ENCODE measurements around the gene SEMA4D. TPM values are rescaled to one million over a fixed set of nuclear protein-coding genes. Genes with fewer than 3 reads are reported as not detected.

SEMA4D gene
- total RNA-seq, 2 experiments from 2014 or later: 370 to 391 TPM

DNA sequence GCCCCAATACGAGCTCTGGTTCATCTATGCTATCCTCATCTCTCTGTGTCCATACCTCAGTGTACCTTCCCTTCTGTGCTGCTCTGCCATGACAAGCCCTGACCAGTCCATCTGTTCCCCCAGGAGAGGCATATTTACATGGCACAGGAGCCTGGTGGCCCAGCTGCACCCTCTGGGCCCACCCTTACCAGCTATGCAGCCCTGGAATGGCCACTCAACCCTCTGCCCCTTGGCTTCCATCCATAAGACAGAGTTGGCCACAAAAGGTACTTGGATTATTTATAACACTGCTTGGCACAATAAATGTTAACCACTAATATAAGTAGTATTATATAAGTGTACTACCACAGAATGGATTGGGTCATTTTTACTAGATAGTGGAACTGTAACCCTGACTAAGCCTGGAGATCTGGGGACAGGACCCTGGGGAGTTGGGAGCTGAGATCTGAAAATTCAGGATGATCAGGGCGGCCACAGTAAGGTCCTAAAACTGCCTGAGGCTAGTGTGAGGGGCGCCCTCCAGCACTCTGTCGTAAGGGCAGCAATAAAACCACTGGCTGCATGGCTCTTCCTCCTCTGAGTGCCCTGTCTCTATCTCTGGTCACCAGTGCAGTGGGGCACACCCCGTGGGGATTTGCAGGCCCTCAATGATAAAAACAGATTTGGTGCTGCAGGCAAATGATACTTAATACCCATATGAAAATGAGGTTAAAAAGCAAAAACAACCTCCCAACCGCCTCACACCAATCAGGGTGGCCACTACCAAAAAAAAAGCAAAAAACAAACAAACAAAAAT, 65.8 kb downstream of the SEMA4D start:
- H3K36me3 Mint-ChIP-seq: peaks cover 21% of the 10 kb centered on the region

GRCh38 chr9:89430995-89431394, 66.9 kb downstream of the SEMA4D start:
- H3K9me3 Mint-ChIP-seq: no peaks in the 10 kb centered on the region
- H3K4me1 Mint-ChIP-seq: peaks cover 66% of the 10 kb centered on the region
- H3K27ac Mint-ChIP-seq: no peak overlapping the region
- ATAC-seq (ENCODE audit: low read depth) (no peak), DNase-seq (no peak)
- no peak overlapping the region for H3K4me3 Mint-ChIP-seq
- H3K27me3 Mint-ChIP-seq: no peaks in the 10 kb centered on the region
- peaks cover 18% of the 10 kb centered on the region for H3K36me3 Mint-ChIP-seq
- POLR2A ChIA-PET: interaction anchor here (0.8 to 1.5 kb wide), 2 partner anchors 9 to 118 kb away, joined by 3 read pairs; no protein-coding TSS in a partner anchor

More for the DNA sequence above, 65.8 kb downstream of the SEMA4D start:
- no peaks in the 10 kb centered on the region for H3K27me3 Mint-ChIP-seq
- peak overlapping the region; percentile 73 for H3K27ac Mint-ChIP-seq
- POLR2A ChIA-PET: interaction anchor here (1.5 kb wide), 1 partner anchor 117 kb away, joined by 3 read pairs; no protein-coding TSS in a partner anchor
- no peaks in the 10 kb centered on the region for H3K9me3 Mint-ChIP-seq
- H3K4me3 Mint-ChIP-seq: no peak overlapping the region
- ATAC-seq (ENCODE audit: low read depth) (no peak), DNase-seq (no peak)
- peaks cover 60% of the 10 kb centered on the region for H3K4me1 Mint-ChIP-seq

DNA sequence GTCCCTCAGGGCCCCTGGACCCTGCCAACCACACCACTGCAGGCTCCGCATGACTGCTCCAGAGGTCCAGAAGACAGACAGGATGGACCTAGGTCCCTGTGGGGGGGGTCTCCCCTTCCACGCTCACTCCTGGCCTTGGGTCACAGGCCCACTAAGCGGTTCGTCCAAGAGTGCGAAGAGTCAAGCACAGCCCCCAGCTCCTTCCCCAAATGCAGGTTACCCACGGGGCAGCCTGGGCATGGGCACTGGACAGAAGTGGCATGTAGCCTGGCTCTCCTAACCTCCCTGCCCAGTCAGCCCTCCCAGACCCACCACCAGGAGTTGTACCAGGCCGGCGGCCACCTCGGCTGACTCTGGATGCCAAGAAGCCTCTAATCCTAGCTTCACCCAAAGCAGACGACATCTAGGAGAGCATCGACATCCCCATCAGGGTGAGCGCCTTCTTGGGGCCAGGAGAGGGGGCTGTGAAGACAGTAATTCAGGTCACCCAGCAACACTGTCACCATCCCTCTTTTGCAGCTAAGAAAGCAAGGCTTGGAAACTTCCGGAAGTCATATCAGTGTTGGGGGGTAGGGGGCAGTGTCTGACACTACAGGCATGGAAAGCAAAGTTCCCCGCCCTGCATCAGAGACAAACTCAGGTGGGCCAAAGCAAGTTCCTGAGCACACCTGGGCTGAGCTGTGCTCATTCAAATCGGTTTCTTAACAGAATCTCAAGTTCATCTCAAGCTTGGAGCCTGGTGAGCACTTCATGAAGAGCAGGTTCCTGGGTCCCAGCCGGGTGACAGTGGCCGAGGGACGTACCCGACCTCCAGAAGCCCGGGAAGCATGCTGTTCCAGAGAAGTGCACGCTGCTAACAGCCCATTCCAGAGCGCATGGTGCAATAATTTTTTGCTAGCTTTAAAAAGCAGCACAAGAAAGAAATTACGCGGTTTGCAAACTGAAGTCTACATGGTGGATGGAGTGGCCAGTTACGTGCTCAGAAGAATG, 68.7 kb downstream of the SEMA4D start:
- peaks cover 70% of the 10 kb centered on the region for H3K4me1 Mint-ChIP-seq
- DNase-seq (no peak), ATAC-seq (ENCODE audit: low read depth) (peak; percentile 23)
- POLR2A ChIA-PET: interaction anchor here (0.6 to 1.2 kb wide), 3 partner anchors 16 to 120 kb away, joined by 3 to 6 read pairs (median 3); no protein-coding TSS in a partner anchor
- no peak overlapping the region for H3K4me3 Mint-ChIP-seq
- H3K36me3 Mint-ChIP-seq: peaks cover 20% of the 10 kb centered on the region
- no peaks in the 10 kb centered on the region for H3K9me3 Mint-ChIP-seq
- peak overlapping the region; percentile 86 for H3K27ac Mint-ChIP-seq
- no peaks in the 10 kb centered on the region for H3K27me3 Mint-ChIP-seq

GRCh38 chr9:89428222-89428761, 69.6 kb downstream of the SEMA4D start:
- DNase-seq: no peak
- Mint-ChIP-seq H3K9me3 (no peaks in the 10 kb centered on the region), H3K36me3 (peaks cover 25% of the 10 kb centered on the region), H3K27me3 (no peaks in the 10 kb centered on the region), H3K4me1 (peaks cover 75% of the 10 kb centered on the region), H3K27ac (peak overlapping the region; percentile 86), H3K4me3 (no peak overlapping the region)
- no peak for ATAC-seq (ENCODE audit: low read depth)
- POLR2A ChIA-PET: interaction anchor here (0.6 to 1.2 kb wide), 6 partner anchors 16 to 110 kb away, joined by 3 to 4 read pairs (median 3); partner anchors contain the start of gene SECISBP2

GRCh38 chr9:89427621-89428221, 70.2 kb downstream of the SEMA4D start:
- H3K4me3 Mint-ChIP-seq: peak overlapping the region; percentile 49
- peak; percentile 56 for DNase-seq
- H3K27ac Mint-ChIP-seq: peak overlapping the region; percentile 86
- peaks cover 80% of the 10 kb centered on the region for H3K4me1 Mint-ChIP-seq
- no peaks in the 10 kb centered on the region for H3K27me3 Mint-ChIP-seq
- H3K9me3 Mint-ChIP-seq: no peaks in the 10 kb centered on the region
- peak; percentile 35 for ATAC-seq (ENCODE audit: low read depth)
- POLR2A ChIA-PET: interaction anchor here (0.6 to 1.7 kb wide), 6 partner anchors 17 to 109 kb away, joined by 3 to 4 read pairs (median 3); partner anchors contain the start of gene SECISBP2
- peaks cover 22% of the 10 kb centered on the region for H3K36me3 Mint-ChIP-seq

GRCh38 chr9:89426384-89426961, 71.4 kb downstream of the SEMA4D start:
- Mint-ChIP-seq H3K27me3 (no peaks in the 10 kb centered on the region), H3K36me3 (peaks cover 24% of the 10 kb centered on the region), H3K4me3 (peak overlapping the region; percentile 49), H3K27ac (peak overlapping the region; percentile 86), H3K9me3 (no peaks in the 10 kb centered on the region), H3K4me1 (peaks cover 82% of the 10 kb centered on the region)
- DNase-seq: peak; percentile 65
- POLR2A ChIA-PET: interaction anchor here (0.6 to 1.7 kb wide), 12 partner anchors 8 to 122 kb away, joined by 3 to 7 read pairs (median 4); no protein-coding TSS in a partner anchor
- ATAC-seq (ENCODE audit: low read depth): peak; percentile 38

DNA sequence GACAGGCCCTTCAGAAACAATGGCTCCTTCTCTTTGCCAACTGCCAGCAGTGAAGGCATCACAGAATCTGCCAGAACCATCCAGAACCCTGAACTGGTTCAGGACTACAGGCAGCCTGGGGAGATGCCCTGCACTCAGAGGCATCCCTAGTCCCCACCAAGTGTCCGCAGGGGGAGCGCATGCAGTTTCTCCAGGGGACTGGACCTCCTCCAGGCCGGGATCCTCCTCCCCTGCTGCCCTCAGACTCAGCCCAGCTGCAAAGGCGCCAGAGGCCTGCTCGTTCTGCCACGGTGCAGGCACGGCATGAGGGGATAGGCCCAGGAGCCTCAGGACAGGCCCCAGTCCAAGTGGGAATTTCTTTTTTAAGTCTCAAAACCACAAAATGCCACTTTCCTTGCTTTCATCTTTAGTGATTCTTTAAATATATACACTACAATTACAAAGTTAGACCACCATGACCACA, 72.0 kb downstream of the SEMA4D start:
- DNase-seq: no peak
- Mint-ChIP-seq H3K27me3 (no peaks in the 10 kb centered on the region), H3K36me3 (peaks cover 24% of the 10 kb centered on the region), H3K9me3 (no peaks in the 10 kb centered on the region), H3K4me3 (peak overlapping the region; percentile 49), H3K27ac (peak overlapping the region; percentile 86), H3K4me1 (peaks cover 84% of the 10 kb centered on the region)
- POLR2A ChIA-PET: interaction anchor here (0.6 to 1.7 kb wide), 12 partner anchors 8 to 123 kb away, joined by 3 to 7 read pairs (median 4); no protein-coding TSS in a partner anchor
- ATAC-seq (ENCODE audit: low read depth): no peak

- Mint-ChIP-seq H3K9me3 (no peaks in the 10 kb centered on the region), H3K4me3 (peak overlapping the region; percentile 39), H3K27me3 (no peaks in the 10 kb centered on the region), H3K36me3 (peaks cover 25% of the 10 kb centered on the region), H3K4me1 (peaks cover 91% of the 10 kb centered on the region), H3K27ac (peak overlapping the region; percentile 86)
- POLR2A ChIA-PET: interaction anchor here (0.7 to 1.6 kb wide), 4 partner anchors 16 to 123 kb away, joined by 3 to 5 read pairs (median 4); no protein-coding TSS in a partner anchor
- ATAC-seq (ENCODE audit: low read depth): no peak
- DNase-seq: no peak
Observed at GRCh38 chr9:89425024-89425805, 72.7 kb downstream of the SEMA4D start.

GRCh38 chr9:89422151-89422975, 75.5 kb downstream of the SEMA4D start:
- Mint-ChIP-seq H3K4me1 (peaks cover 91% of the 10 kb centered on the region), H3K27me3 (no peaks in the 10 kb centered on the region), H3K36me3 (peaks cover 41% of the 10 kb centered on the region), H3K9me3 (peaks cover 2% of the 10 kb centered on the region), H3K4me3 (peak overlapping the region; percentile 62), H3K27ac (peak overlapping the region; percentile 89)
- POLR2A ChIA-PET: interaction anchor here (1.4 to 1.8 kb wide), 2 partner anchors 22 to 127 kb away, joined by 4 to 7 read pairs; no protein-coding TSS in a partner anchor
- DNase-seq (peak; percentile 76), ATAC-seq (ENCODE audit: low read depth) (peak; percentile 48)

DNA sequence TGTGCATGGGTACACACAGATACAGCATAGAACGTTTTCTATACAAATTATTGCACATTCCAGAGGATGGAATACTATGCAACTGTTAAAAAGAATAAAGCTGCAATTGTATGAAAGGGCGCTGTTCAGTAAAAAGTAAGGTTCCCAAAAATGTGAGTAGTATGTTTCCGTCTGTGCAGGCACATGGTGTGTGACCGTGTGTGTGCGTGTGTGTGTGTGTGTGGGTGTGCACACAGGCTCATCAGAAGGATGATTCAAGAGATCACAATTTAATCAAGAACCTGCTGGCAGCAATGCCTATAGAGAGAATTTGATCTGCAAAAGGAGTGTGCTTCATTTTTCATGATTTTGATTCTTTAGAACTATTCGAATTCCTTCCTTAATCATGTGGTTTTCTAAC, 76.3 kb downstream of the SEMA4D start:
- Mint-ChIP-seq H3K4me1 (peaks cover 89% of the 10 kb centered on the region), H3K4me3 (peak overlapping the region; percentile 62), H3K27me3 (no peaks in the 10 kb centered on the region), H3K36me3 (peaks cover 47% of the 10 kb centered on the region), H3K27ac (peak overlapping the region; percentile 89), H3K9me3 (peaks cover 2% of the 10 kb centered on the region)
- ATAC-seq (ENCODE audit: low read depth) (no peak), DNase-seq (no peak)
- POLR2A ChIA-PET: no interaction called here
